ENCODE data around the gene CTNNB1. TPM values are rescaled to one million over a fixed set of nuclear protein-coding genes. Genes with fewer than 3 reads are reported as not detected.

CTNNB1 gene
- total and polyA plus RNA-seq, 2 of the 13 experiments (the other 11 are each of a cell fraction or from before 2014, with no cell fraction given), result 398 to 489 TPM

- peak; percentile 59 for TF ChIP-seq FOSL2 (CRISPR knock-in tag; IDR thresholded peaks at IDR 0.05)
- peak; percentile 45; the same call in 1 of the 2 replicates for TF ChIP-seq ZBTB21 (CRISPR knock-in tag; IDR thresholded peaks at IDR 0.05)
- TF ChIP-seq RBM39 (IDR thresholded peaks at IDR 0.05; ENCODE audit: low read depth, low read length, poor library complexity, severe bottlenecking), result peak; percentile 100
- peak; percentile 88; the same call in 1 of the 2 replicates for TF ChIP-seq MAF1 (CRISPR knock-in tag; IDR thresholded peaks at IDR 0.05; ENCODE audit: borderline replicate concordance)
- peak; percentile 93 for TF ChIP-seq ZBTB7A (CRISPR knock-in tag; IDR thresholded peaks at IDR 0.05)
- TF ChIP-seq E2F2 (CRISPR knock-in tag; IDR thresholded peaks at IDR 0.05; ENCODE audit: borderline replicate concordance), result peak; percentile 57; the same call in 1 of the 2 replicates
- no peak for TF ChIP-seq PBX3 (CRISPR knock-in tag; IDR thresholded peaks at IDR 0.05; ENCODE audit: borderline replicate concordance)
- TF ChIP-seq FOXJ3 (CRISPR knock-in tag; IDR thresholded peaks at IDR 0.05; ENCODE audit: borderline replicate concordance), result no peak
- peak; percentile 95 for TF ChIP-seq ZNF563 (CRISPR knock-in tag; IDR thresholded peaks at IDR 0.05)
- peak; percentile 79; the same call in 1 of the 2 replicates for TF ChIP-seq SKIL (CRISPR knock-in tag; IDR thresholded peaks at IDR 0.05; ENCODE audit: borderline replicate concordance)
- no peak for TF ChIP-seq ZNF432 (CRISPR knock-in tag; IDR thresholded peaks at IDR 0.05; ENCODE audit: borderline replicate concordance)
- TF ChIP-seq ZNF672 (CRISPR knock-in tag; IDR thresholded peaks at IDR 0.05), result peak; percentile 75; the same call in 1 of the 2 replicates
- TF ChIP-seq SAP130 (CRISPR knock-in tag; IDR thresholded peaks at IDR 0.05; ENCODE audit: low read depth), result peak; percentile 95
- TF ChIP-seq KLF11 (CRISPR knock-in tag; IDR thresholded peaks at IDR 0.05), result peak; percentile 94; the same call in 1 of the 2 replicates
- TF ChIP-seq ZBTB44 (CRISPR knock-in tag; IDR thresholded peaks at IDR 0.05), result peak; percentile 74; the same call in 1 of the 2 replicates
- no peak for TF ChIP-seq ARNT (IDR thresholded peaks at IDR 0.05)
- no peak for TF ChIP-seq ZNF382 (CRISPR knock-in tag; IDR thresholded peaks at IDR 0.05; ENCODE audit: borderline replicate concordance)
- TF ChIP-seq ZNF615 (CRISPR knock-in tag; IDR thresholded peaks at IDR 0.05; ENCODE audit: borderline replicate concordance), result no peak
- 0 out of 2 replicates have a peak, but pooled peaks have one; percentile 65 for TF ChIP-seq FIP1L1 (IDR thresholded peaks at IDR 0.05; ENCODE audit: borderline replicate concordance, insufficient read depth, low read depth, low read length)
- TF ChIP-seq BCL6 (CRISPR knock-in tag; IDR thresholded peaks at IDR 0.05), result peak; percentile 81
- peak; percentile 93 for TF ChIP-seq ZNF441 (CRISPR knock-in tag; IDR thresholded peaks at IDR 0.05; ENCODE audit: borderline replicate concordance)
- TF ChIP-seq ATRX (CRISPR knock-in tag; IDR thresholded peaks at IDR 0.05; ENCODE audit: borderline replicate concordance), result no peak; the same call in 1 of the 2 replicates
- 0 out of 2 replicates have a peak, but pooled peaks have one; percentile 43 for TF ChIP-seq ZFP62 (CRISPR knock-in tag; IDR thresholded peaks at IDR 0.05)
Measured at GRCh38 chr3:41198950-41199865, at the start of gene CTNNB1 (continued).

Measured in HepG2 (cell line).